ENCODE measurements around the gene PRR7. TPM values are rescaled to one million over a fixed set of nuclear protein-coding genes. Genes with fewer than 3 reads are reported as not detected.

PRR7 gene
- total RNA-seq, 2 donors from 2014 or later = 3.9 to 5.0 TPM

GRCh38 chr5:177437623-177438022 is 9.0 kb upstream of the PRR7 start:
- intact Hi-C loops (cut with DNase I) = no loop called here
- no peak overlapping the region for H3K9ac ChIP-seq (ENCODE audit: low read depth in 2 of 2, low read length in 2 of 2)
- no peaks in the 10 kb centered on the region for H3K9me3 ChIP-seq
- no peak for TF ChIP-seq CTCF (IDR thresholded peaks at IDR 0.05)
- no peaks in the 10 kb centered on the region for H3K27me3 ChIP-seq
- no peak for DNase-seq
- H3K4me3 ChIP-seq = no peak overlapping the region
- no peak overlapping the region for H3K27ac ChIP-seq
- H3K4me1 ChIP-seq = peaks cover under 1% of the 10 kb centered on the region
- H3K36me3 ChIP-seq = peaks cover 20% of the 10 kb centered on the region

- Histone ChIP-seq H3K9me3 (no peaks in the 10 kb centered on the region), H3K27me3 (no peaks in the 10 kb centered on the region), H3K9ac (ENCODE audit: low read depth in 2 of 2, low read length in 2 of 2) (no peak overlapping the region), H3K27ac (no peak overlapping the region), H3K36me3 (peaks cover 14% of the 10 kb centered on the region), H3K4me1 (no peaks in the 10 kb centered on the region), H3K4me3 (no peak overlapping the region)
- DNase-seq = no peak
- TF ChIP-seq CTCF (IDR thresholded peaks at IDR 0.05) = no peak
- intact Hi-C loops (cut with DNase I) = no loop called here
Observed at GRCh38 chr5:177438468-177438867, 8.1 kb upstream of the PRR7 start.

- no peak for DNase-seq
- H3K9ac ChIP-seq (ENCODE audit: low read depth in 2 of 2, low read length in 2 of 2) = no peak overlapping the region
- intact Hi-C loops (cut with DNase I) = no loop called here
- no peaks in the 10 kb centered on the region for H3K4me1 ChIP-seq
- no peaks in the 10 kb centered on the region for H3K27me3 ChIP-seq
- TF ChIP-seq CTCF (IDR thresholded peaks at IDR 0.05) = no peak
- H3K9me3 ChIP-seq = no peaks in the 10 kb centered on the region
- H3K27ac ChIP-seq = no peak overlapping the region
- H3K4me3 ChIP-seq = no peak overlapping the region
- peaks cover 7% of the 10 kb centered on the region for H3K36me3 ChIP-seq
Observed at GRCh38 chr5:177439518-177440053, 7.0 kb upstream of the PRR7 start.

GRCh38 chr5:177440211-177440989 is 6.2 kb upstream of the PRR7 start:
- no peak for DNase-seq
- Histone ChIP-seq H3K9ac (ENCODE audit: low read depth in 2 of 2, low read length in 2 of 2) (no peak overlapping the region), H3K27me3 (no peaks in the 10 kb centered on the region), H3K4me3 (no peak overlapping the region), H3K27ac (no peak overlapping the region), H3K4me1 (no peaks in the 10 kb centered on the region), H3K36me3 (peaks cover 6% of the 10 kb centered on the region), H3K9me3 (no peaks in the 10 kb centered on the region)
- intact Hi-C loops (cut with DNase I) = no loop called here
- no peak for TF ChIP-seq CTCF (IDR thresholded peaks at IDR 0.05)

GRCh38 chr5:177440990-177441780 is 5.4 kb upstream of the PRR7 start:
- H3K9me3 ChIP-seq = no peaks in the 10 kb centered on the region
- H3K27me3 ChIP-seq = no peaks in the 10 kb centered on the region
- intact Hi-C loops (cut with DNase I) = no loop called here
- no peak overlapping the region for H3K4me3 ChIP-seq
- H3K9ac ChIP-seq (ENCODE audit: low read depth in 2 of 2, low read length in 2 of 2) = no peak overlapping the region
- no peak for TF ChIP-seq CTCF (IDR thresholded peaks at IDR 0.05)
- no peak for DNase-seq
- no peak overlapping the region for H3K27ac ChIP-seq
- no peaks in the 10 kb centered on the region for H3K36me3 ChIP-seq
- H3K4me1 ChIP-seq = peaks cover 4% of the 10 kb centered on the region

All from colonic mucosa (tissue), 4 donors.